ENCODE results near the gene CDH20. TPM values are rescaled to one million over a fixed set of nuclear protein-coding genes. Genes with fewer than 3 reads are reported as not detected.

The CDH20 gene
- total RNA-seq, 1 donor from 2014 or later: 4.1 TPM

DNA sequence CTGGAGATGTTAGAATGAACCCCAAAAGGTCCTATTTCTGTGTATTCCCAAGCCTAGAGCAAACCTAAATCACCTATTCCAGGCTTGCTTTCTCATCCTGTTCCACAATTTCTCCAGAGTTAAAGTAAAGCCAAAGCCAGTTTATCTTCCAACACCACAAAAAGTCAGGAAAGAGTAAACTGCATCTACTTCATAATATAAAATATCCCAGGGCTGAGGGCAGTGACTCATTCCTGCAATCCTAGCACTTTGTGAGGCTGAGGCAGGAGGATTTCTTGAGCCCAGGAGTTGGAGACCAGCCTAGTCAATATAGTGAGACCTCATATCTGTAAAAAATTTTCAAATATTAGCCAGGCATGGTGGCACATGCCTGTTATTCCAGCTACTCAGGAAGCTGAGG lies 241.4 kb downstream of the CDH20 start:
- DNase-seq (ENCODE audit: low spot score): no peak

DNA sequence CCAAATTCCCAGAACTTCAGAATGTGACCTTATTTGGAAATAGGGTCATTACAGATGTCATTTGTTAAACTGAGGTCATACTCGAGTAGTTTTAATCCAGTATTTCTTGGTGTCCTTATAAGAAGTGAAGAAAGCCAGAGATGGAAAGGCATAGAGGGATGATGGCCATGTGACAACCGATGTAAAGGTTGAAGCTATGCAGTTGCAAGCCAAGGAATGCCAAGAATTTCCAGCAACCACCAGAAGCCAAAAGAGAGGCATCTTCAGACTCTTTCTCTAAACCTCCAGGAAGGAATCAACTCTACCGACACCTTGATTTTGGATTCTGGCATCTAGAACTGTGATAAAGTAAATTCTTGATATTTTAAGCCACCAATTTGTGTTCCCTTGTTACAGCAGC lies 242.2 kb downstream of the CDH20 start:
- no peak for DNase-seq (ENCODE audit: low spot score)

DNA sequence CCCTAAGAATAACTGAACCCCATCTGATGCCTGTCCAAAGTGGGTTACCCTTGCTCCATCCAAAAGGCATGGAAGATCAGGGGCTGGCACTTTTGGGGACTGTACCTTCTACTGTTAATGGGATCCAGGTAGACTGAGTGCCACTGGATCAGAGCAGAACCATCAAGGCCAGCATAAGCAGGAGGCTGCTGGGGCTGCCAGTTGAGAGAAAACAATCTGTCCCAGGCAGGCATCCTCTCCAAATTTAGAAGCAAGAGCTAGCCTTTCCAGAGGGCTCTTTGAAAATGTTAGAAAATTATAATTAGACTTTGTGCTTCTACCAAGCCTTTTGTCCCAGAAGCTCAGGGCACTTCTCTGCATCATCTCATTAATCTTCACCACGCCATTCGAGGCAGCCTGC lies 245.6 kb downstream of the CDH20 start:
- DNase-seq (ENCODE audit: low spot score): no peak

DNA sequence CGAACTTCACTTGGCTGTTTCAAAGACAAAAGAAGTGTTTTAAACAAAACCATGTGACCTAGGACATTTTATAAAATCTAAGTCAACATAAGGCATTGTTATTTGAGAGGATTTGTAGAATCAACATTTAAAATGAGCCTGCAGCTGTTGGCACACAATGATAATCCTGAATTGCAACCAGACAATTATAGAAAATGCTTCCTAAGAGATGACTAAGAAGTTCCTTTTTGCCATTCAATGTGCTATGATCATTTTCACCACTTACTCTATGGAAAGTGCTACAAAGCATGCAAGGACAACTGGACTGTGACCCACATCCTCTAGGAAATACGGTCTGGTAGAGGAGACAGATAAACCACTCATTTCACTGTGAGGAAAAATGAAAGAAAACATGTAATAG lies 246.4 kb downstream of the CDH20 start:
- no peak for DNase-seq (ENCODE audit: low spot score)

DNA sequence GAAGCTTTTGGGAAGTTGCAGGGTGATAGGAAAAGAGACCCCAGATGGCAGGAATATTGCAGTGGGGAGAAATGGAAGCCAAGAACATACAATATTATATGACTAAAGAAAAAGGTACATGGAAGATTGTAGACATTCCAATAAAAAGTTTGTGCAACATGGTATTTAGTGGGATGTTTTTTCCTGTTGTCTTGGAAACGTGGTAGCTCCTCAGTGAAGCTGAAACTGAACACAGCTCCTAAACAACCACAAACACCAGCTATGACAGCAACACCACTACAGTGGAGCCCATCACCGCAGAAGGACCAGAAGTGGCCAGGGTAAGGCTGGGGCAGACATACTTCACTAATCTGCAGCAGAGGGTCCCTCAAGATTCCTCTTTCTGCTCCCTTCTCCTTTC lies 246.8 kb downstream of the CDH20 start:
- DNase-seq (ENCODE audit: low spot score): no peak

DNA sequence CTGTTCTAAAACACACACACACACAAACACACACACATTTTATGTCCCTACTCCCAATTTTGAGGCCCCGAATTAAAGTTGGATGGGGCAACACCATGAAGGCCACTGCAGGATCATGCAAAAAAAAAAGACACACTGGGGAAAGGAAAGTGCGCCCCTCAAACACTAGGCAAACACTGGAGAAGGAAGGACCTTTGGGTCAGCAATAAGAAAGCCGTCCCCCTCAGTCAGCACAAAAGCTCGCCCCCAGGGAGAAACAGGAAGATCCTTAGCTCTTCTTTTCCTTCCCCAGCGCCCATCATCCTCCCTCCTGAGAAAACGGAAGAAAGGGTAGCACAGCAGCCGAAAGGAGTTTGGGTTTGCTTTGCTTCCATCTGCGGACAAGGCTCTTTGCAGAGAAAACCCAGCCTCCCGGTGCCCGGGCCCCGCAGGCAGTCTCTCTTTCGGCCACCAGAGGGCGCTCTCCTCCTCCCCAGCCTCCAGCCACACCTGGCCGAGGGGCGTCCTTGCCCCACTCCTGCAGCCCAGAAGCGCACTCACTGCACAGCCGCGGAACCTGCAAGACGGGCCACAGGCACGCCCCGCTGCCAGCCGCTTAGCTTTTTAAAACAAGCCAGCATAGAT lies 248.5 kb downstream of the CDH20 start:
- DNase-seq (ENCODE audit: low spot score): peak; percentile 69

DNA sequence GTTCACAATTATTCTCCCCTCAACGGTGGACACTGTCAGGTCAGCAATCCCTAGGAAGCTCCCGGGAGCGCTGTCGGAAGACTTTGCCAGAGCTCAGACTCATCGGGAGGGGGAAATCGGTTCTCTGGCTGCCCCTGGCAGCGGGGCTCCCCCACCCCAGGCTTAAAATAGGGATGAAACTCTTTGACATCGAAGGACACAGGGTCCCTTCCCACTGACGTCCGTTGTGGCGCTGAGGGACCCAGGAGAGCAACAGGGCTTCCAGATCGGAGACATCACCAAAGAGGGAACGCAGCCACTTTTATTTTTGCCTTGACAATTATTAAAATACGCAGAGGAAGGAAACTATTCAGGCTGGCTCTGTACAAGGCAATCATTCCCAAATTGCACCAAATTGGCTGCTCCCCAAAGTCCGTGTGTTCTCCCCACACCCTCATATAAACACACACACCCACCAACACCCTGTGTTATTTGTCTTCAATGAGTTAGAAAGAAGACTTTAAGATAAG lies 249.0 kb downstream of the CDH20 start:
- DNase-seq (ENCODE audit: low spot score): no peak

DNA sequence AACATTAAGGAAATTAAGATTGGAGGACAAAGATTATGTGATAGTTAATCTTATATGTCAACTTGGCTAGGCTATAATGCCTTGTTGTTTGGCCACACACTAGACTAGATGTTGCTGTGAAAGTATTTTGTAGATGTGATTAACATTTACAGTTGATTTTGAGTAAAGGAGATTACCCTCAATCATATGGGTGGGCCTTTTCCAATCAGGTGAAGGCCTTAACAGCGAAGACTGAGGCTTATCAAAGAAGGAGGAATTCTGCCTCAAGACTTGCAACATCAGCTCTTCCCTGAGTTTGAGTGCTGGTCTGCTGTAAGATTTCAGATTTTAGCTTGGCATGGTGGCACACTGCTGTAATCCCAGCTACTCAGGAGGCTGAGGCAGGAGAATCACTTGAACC lies 250.3 kb downstream of the CDH20 start:
- no peak for DNase-seq (ENCODE audit: low spot score)

DNA sequence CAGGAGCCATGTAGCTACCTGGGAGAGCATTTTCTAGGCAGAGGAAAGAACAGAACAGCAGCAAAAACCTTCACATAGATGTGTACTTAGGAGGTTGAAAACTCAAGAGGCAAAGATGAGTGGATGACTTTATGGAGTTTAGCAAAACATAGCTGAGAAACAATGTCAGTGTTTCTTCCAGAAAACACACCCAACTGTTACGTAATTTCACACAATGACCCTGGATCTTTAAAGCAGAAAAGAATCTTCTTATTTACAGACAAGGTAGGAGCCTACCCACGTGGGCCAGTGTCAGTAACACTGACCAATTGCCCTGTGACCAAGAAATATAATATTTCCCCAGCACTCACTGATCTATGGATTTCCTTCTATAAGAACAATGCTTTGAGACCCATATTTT lies 254.6 kb downstream of the CDH20 start:
- DNase-seq (ENCODE audit: low spot score): no peak

DNA sequence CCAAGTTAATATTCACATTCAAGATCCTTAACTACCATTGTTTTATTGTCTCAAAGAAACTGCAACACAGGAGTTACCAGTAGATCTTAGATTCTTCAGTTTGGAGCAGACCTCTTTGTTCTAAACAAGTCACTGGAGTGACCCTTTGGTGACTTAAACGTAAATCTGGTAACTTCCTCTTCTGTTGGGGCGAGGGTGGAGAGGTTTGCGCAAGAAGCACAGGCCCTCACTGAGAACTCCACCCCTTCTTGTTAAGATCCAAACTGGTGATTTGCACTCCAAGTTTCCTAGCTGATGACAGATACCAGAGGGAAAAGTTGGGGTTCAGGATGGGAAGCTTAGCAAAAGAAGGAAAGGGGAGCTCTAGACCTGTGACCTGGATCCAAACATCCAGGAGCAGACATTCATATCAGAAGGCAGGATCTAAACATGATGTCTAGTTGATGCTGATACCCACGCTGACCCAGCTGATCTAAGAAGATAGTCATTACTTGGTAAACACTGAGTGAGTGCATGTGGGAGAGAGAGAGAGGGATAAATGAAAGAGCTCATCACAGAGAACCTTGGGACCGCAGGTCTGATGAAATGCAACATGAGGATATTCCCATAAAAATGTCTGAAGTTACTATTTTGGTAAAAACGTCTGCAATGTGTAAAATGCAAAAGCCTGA lies 256.0 kb downstream of the CDH20 start:
- DNase-seq (ENCODE audit: low spot score): no peak

DNA sequence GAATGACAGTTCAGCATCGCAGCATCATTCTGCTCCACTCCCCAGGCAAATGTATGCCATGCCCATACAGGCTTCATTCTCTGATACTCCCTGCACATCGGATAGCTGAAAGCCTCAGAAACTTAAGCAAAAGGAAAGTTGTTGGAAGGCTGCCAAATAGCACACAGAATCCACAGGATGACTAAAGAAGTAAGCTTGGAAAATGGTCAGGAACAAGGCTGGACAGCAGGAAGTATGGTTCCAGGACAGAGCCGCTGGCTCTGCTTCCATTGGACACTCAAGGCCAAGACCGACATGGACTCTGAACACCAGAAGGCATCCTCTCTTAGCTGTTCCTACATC lies 256.5 kb downstream of the CDH20 start:
- DNase-seq (ENCODE audit: low spot score): peak; percentile 82

DNA sequence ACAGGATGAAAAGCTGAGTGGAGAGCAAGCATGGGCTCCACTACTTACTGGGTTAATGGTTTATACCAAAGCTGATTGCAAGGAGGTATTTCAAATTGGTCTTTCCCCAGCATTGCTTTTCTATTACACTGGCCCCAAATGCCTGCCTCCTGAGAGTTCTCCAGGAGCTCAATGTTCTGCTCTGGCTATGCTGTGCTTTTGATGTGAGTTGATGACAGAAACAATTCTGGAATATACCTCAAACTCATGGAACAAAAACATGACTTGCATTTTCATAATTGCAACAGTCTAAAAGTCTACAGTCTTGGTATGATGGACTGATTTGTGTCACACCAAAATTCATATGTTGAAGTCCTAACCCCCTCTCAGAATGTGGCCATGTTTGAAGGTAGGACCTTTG lies 258.0 kb downstream of the CDH20 start:
- DNase-seq (ENCODE audit: low spot score): no peak

DNA sequence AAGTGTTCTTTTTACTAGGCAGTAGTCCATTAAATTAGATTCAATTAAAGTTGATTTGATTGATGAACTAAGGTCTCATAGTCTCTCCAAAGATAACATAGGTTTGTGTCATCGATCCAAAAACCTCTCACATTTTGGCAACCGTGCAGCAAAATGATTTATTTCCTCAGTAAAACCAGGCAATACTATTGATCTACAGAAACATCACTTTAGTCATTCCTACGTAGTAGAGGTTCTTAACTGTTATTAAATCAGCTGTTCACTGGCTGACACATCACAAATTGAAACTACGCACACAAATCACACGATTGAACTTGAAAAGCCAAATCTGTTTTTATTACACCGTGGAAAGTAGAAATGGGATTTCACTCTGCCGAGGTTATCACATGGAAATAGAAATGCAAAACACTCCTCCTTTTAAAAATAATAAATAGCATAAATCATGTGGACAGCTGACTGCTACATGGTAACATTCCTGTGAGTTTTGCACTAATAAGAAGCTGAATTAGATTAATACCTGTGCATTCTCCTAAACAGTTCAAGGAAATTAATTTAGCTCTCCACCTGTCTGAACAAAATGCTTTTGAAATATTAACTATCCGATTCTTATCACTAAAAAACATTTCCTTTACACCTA lies 262.5 kb downstream of the CDH20 start:
- DNase-seq (ENCODE audit: low spot score): no peak

DNA sequence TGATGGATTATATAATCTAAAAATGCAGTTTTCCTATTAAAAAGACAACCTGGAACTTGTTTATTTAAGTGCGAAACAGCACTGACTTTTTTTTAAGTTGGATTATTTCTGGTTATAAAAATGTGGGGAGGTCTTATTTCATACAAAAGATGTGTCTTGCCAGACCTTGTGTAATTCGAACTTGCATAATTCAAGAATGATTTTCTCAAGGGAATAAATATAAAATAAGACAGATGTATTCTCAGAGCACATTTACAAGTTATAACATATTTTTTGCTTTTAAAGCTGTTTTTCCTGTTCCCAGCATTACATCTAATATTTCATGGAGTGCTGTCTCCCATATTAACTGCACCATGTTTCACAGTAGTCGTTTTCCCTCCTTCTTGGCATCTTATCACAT lies 263.1 kb downstream of the CDH20 start:
- peak; percentile 41 for DNase-seq (ENCODE audit: low spot score)

DNA sequence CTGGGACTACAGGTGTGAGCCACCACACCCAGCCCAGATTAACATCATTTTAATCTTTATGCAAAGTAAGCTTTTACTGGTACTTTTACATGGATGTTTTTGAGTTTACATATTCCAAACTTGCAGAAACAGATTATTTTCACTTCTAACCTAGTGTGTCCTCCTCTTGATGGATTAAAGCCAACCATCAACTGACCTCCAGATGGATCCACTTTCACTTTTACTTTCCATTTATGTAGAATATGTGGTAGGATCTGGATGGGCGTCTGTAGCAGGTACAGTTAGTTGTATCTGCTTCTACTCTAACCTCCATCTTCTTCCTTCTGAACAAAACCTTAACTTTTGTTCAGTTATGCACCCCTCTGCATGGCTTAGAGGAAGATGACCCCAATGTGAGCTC lies 264.1 kb downstream of the CDH20 start:
- DNase-seq (ENCODE audit: low spot score): no peak

DNA sequence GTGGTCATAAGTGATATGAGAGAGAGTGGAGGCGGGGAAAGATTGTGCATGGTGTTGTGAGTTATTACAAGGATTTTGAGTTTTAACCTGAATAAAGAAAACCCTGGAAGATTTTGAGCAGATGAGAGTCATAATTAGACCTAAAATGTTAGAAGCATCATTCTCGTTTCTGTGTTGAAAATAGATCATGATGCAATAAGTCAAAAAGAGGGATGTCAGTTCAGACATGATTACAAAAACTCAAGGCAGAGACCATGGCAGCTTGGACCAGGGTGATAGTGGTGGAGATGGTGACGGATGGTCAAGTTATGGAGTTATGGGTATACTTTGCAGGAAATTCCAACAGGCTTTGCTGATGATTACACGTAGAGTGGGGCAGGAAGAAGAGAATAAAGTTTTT lies 267.2 kb downstream of the CDH20 start:
- DNase-seq (ENCODE audit: low spot score): no peak

DNA sequence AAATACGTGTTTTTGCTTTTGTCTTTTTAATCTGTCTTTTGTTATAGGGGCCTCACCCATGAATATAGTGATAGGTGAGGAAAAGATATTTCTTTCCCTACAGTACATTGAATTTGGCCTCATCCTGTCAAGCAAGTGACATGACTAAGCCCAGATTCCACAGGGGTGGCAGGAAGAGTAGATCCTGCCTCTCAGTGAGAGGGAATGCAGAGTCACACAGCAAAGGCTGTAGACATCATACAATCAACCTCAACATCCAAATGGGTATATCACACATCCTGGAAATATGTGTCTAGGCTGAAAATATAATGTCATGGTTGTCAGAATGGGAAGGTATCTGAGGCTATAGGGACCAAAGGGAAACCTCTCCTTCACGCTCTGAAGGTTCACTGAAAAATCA lies 269.6 kb downstream of the CDH20 start:
- no peak for DNase-seq (ENCODE audit: low spot score)

Measured in umbilical cord (tissue), 2 donors.